ENCODE data around the gene C1QB. TPM values are rescaled to one million over a fixed set of nuclear protein-coding genes. Genes with fewer than 3 reads are reported as not detected.

The C1QB gene
- total RNA-seq (not detected in 2 replicates), polyA plus RNA-seq (0.16 and 0.48 TPM in 2 replicates), polyA minus RNA-seq (1.4 TPM in 1 of 2 replicates, not detected in the other)
- total RNA-seq (2013) = 0.65 TPM

- Histone ChIP-seq H4K20me1 (ENCODE audit: control insufficient read depth, insufficient read depth, low read length, poor library complexity, severe bottlenecking) (no peaks in the 10 kb centered on the region), H3K27me3 (replicated peaks in 1 of 4; ENCODE audit: control extremely low read depth in 1 of 4, control insufficient read depth in 3 of 4, insufficient read depth in 4 of 4, low read length in 3 of 4) (no peaks in the 10 kb centered on the region), H3K4me2 (replicated peaks; ENCODE audit: low read depth, low read length, poor library complexity, severe bottlenecking) (no peak within 1 kb of the TSS), H2AFZ (ENCODE audit: insufficient read depth, low read depth, low read length, poor library complexity, severe bottlenecking) (no peak within 1 kb of the TSS), H3K9me3 (ENCODE audit: control extremely low read depth in 1 of 3, control insufficient read depth in 2 of 3, insufficient read depth in 1 of 3, low read length in 2 of 3) (no peaks in the 10 kb centered on the region), H3K9ac (ENCODE audit: low read length) (no peak within 1 kb of the TSS), H3K79me2 (ENCODE audit: control insufficient read depth, insufficient read depth, low read length) (no peaks in the 10 kb centered on the region), H3K36me3 (replicated peaks in 1 of 2; ENCODE audit: control extremely low read depth in 1 of 2, control insufficient read depth in 1 of 2, extremely low read depth in 1 of 2, insufficient read depth in 2 of 2, low read length in 1 of 2) (no peaks in the 10 kb centered on the region), H3K27ac (ENCODE audit: low read length in 2 of 2) (no peak within 1 kb of the TSS), H3K4me3 (ENCODE audit: control extremely low read depth in 1 of 5, extremely low read depth in 1 of 5, insufficient read depth in 1 of 5, low read depth in 2 of 5, low read length in 4 of 5) (no peak within 1 kb of the TSS), H3K4me1 (ENCODE audit: control insufficient read depth in 2 of 2, insufficient read depth in 2 of 2, low read length in 2 of 2) (no peaks in the 10 kb centered on the region)
- H3K27ac Mint-ChIP-seq = no peak within 1 kb of the TSS
- ATAC-seq (ENCODE audit: low read depth) = no peak
- peaks cover 21% of the 10 kb centered on the region for H3K27me3 Mint-ChIP-seq
- intact Hi-C loops (cut with micrococcal nuclease) = no loop called here
- TF ChIP-seq EZH2 (IDR thresholded peaks at IDR 0.05; ENCODE audit: borderline replicate concordance, insufficient read depth, low read depth, low read length, poor library complexity, severe bottlenecking) (no peak), CTCF (IDR thresholded peaks at IDR 0.05) (no peak)
- no peaks in the 10 kb centered on the region for H3K4me1 Mint-ChIP-seq
- WGBS (ENCODE audit: insufficient coverage) = 83% methylated on average over 11 of the region's 13 CpGs
- ChIA-PET POLR2A (no interaction called here), CTCF (no interaction called here)
- H3K4me3 Mint-ChIP-seq = no peak within 1 kb of the TSS
- no peak for DNase-seq
- no peaks in the 10 kb centered on the region for H3K9me3 Mint-ChIP-seq (ENCODE audit: insufficient read depth)
These were observed at the start of gene C1QB for GRCh38 chr1:22652881-22653316. Gene C1QB, plus strand, starts transcription at chr1:22653236. Its CDS starts 6,227 bp downstream, at chr1:22659463.

- H3K4me1 Mint-ChIP-seq = no peaks in the 10 kb centered on the region
- H3K27ac Mint-ChIP-seq = no peak overlapping the region
- peaks cover 51% of the 10 kb centered on the region for H3K27me3 Mint-ChIP-seq
- no peak overlapping the region for H3K4me3 ChIP-seq (ENCODE audit: control extremely low read depth in 1 of 5, extremely low read depth in 1 of 5, insufficient read depth in 1 of 5, low read depth in 2 of 5, low read length in 4 of 5)
- 88% methylated on average over 1 of the region's 4 CpGs for WGBS (ENCODE audit: insufficient coverage)
- H3K27me3 ChIP-seq (replicated peaks in 1 of 4; ENCODE audit: control extremely low read depth in 1 of 4, control insufficient read depth in 3 of 4, insufficient read depth in 4 of 4, low read length in 3 of 4) = peaks cover 0 to 8% (median 0%) of the 10 kb centered on the region in 4 experiments
- H4K20me1 ChIP-seq (ENCODE audit: control insufficient read depth, insufficient read depth, low read length, poor library complexity, severe bottlenecking) = no peaks in the 10 kb centered on the region
- H3K36me3 ChIP-seq (replicated peaks in 1 of 2; ENCODE audit: control extremely low read depth in 1 of 2, control insufficient read depth in 1 of 2, extremely low read depth in 1 of 2, insufficient read depth in 2 of 2, low read length in 1 of 2) = no peaks in the 10 kb centered on the region
- CTCF ChIA-PET = no interaction called here
- H3K9me3 ChIP-seq (ENCODE audit: control extremely low read depth in 1 of 3, control insufficient read depth in 2 of 3, insufficient read depth in 1 of 3, low read length in 2 of 3) = no peaks in the 10 kb centered on the region
- H3K79me2 ChIP-seq (ENCODE audit: control insufficient read depth, insufficient read depth, low read length) = no peaks in the 10 kb centered on the region
- H3K27ac ChIP-seq (ENCODE audit: low read length in 2 of 2) = no peak overlapping the region
- H3K9ac ChIP-seq (ENCODE audit: low read length) = no peak overlapping the region
- TF ChIP-seq EZH2 (IDR thresholded peaks at IDR 0.05; ENCODE audit: borderline replicate concordance, insufficient read depth, low read depth, low read length, poor library complexity, severe bottlenecking) (no peak), CTCF (IDR thresholded peaks at IDR 0.05) (no peak)
- POLR2A ChIA-PET = no interaction called here
- intact Hi-C loops (cut with micrococcal nuclease) = no loop called here
- no peaks in the 10 kb centered on the region for H3K4me1 ChIP-seq (ENCODE audit: control insufficient read depth in 2 of 2, insufficient read depth in 2 of 2, low read length in 2 of 2)
- no peak overlapping the region for H3K4me2 ChIP-seq (replicated peaks; ENCODE audit: low read depth, low read length, poor library complexity, severe bottlenecking)
- H2AFZ ChIP-seq (ENCODE audit: insufficient read depth, low read depth, low read length, poor library complexity, severe bottlenecking) = no peak overlapping the region
- ATAC-seq (ENCODE audit: low read depth) = no peak
- no peak for DNase-seq
- no peaks in the 10 kb centered on the region for H3K9me3 Mint-ChIP-seq (ENCODE audit: insufficient read depth)
- no peak overlapping the region for H3K4me3 Mint-ChIP-seq
These were observed 46.9 kb upstream of the C1QB start for GRCh38 chr1:22606161-22606560.

Data from B cell (primary cell).